ENCODE data around the gene ZNF628.

Gene ZNF628

GRCh38 chr19:55451163-55451964 is 25.1 kb upstream of the ZNF628 start:
- no peak for DNase-seq (ENCODE audit: low read depth in 2 of 2)

GRCh38 chr19:55451965-55452748 is 24.3 kb upstream of the ZNF628 start:
- DNase-seq (ENCODE audit: low read depth in 2 of 2) = no peak

GRCh38 chr19:55452749-55453346 is 23.6 kb upstream of the ZNF628 start:
- DNase-seq (ENCODE audit: low read depth in 2 of 2) = no peak

- no peak for DNase-seq (ENCODE audit: low read depth in 2 of 2)
Observed at GRCh38 chr19:55453511-55454260, 22.7 kb upstream of the ZNF628 start.

GRCh38 chr19:55454787-55455243 is 21.6 kb upstream of the ZNF628 start:
- DNase-seq (ENCODE audit: low read depth in 2 of 2) = no peak

GRCh38 chr19:55455576-55456235 is 20.7 kb upstream of the ZNF628 start:
- DNase-seq (ENCODE audit: low read depth in 2 of 2) = no peak

- no peak for DNase-seq (ENCODE audit: low read depth in 2 of 2)
Observed at GRCh38 chr19:55456347-55456746, 20.1 kb upstream of the ZNF628 start.

- DNase-seq (ENCODE audit: low read depth in 2 of 2) = no peak
Observed at GRCh38 chr19:55457683-55458457, 18.5 kb upstream of the ZNF628 start.

- DNase-seq (ENCODE audit: low read depth in 2 of 2) = no peak
Observed at GRCh38 chr19:55459551-55459949, 16.9 kb upstream of the ZNF628 start.

- DNase-seq (ENCODE audit: low read depth in 2 of 2) = no peak
Observed at GRCh38 chr19:55459950-55460657, 16.3 kb upstream of the ZNF628 start.

GRCh38 chr19:55460670-55461258 is 15.7 kb upstream of the ZNF628 start:
- no peak for DNase-seq (ENCODE audit: low read depth in 2 of 2)

GRCh38 chr19:55461259-55461973 is 15.0 kb upstream of the ZNF628 start, which contains the start of gene ISOC2:
Gene ISOC2, minus strand, starts transcription at chr19:55461642. Its CDS starts 5,156 bp downstream, at chr19:55456486.
- peak; percentile 100 for DNase-seq (ENCODE audit: low read depth in 2 of 2)

GRCh38 chr19:55461974-55462626 is 14.3 kb upstream of the ZNF628 start:
- no peak for DNase-seq (ENCODE audit: low read depth in 2 of 2)

- DNase-seq (ENCODE audit: low read depth in 2 of 2) = no peak
Observed at GRCh38 chr19:55462722-55463121, 13.7 kb upstream of the ZNF628 start.

GRCh38 chr19:55463583-55464031 is 12.8 kb upstream of the ZNF628 start:
- no peak for DNase-seq (ENCODE audit: low read depth in 2 of 2)

- DNase-seq (ENCODE audit: low read depth in 2 of 2) = no peak
Observed at GRCh38 chr19:55464039-55464661, 12.3 kb upstream of the ZNF628 start.

GRCh38 chr19:55464662-55465054 is 11.8 kb upstream of the ZNF628 start, which contains the start of gene C19orf85:
Gene C19orf85, minus strand, starts transcription at chr19:55464751. Its CDS starts 197 bp downstream, at chr19:55464554.
- DNase-seq (ENCODE audit: low read depth in 2 of 2) = no peak

All from stimulated activated CD4-positive, alpha-beta T cell treated with anti-CD3 and anti-CD28 coated beads, Interleukin-1b, Interleukin-23, amount 100 ng/mL, for 1 hour (primary cell).